Skin epidermis (tissue), 12 donors: ENCODE measurements around the gene IFNL2.
"Not testable (repeated sequence)": the region's sequence is repeated elsewhere in the genome, so short reads cannot be mapped to it uniquely, and the experiment has no call there.

Source experiments
- H3K27ac ChIP-seq, 21 experiments: fragments of 200-600 bp; sonication (generic) in 11 of 21; one replicate each; pipeline ENCODE4 v1.5.0; 2020; ENCODE audit warnings: mild to moderate bottlenecking in 3 of 21, inconsistent platforms in 2 of 21, moderate library complexity in 2 of 21
- H3K4me3 ChIP-seq, 7 experiments: fragments of 200-600 bp; sonication (generic) in 2 of 7; one replicate each; pipeline ENCODE4 v1.5.0; 2020; ENCODE audit warnings: inconsistent platforms in 2 of 7, mild to moderate bottlenecking in 2 of 7, moderate library complexity in 1 of 7

IFNL2 gene

GRCh38 chr19:39251846-39252245 is 16.4 kb upstream of the IFNL2 start:
- Histone ChIP-seq H3K27ac (no peak overlapping the region), H3K4me3 (no peak overlapping the region)

GRCh38 chr19:39252458-39252857 is 15.7 kb upstream of the IFNL2 start:
- H3K4me3 ChIP-seq = no peak overlapping the region
- H3K27ac ChIP-seq = no peak overlapping the region

GRCh38 chr19:39253374-39254149 is 14.6 kb upstream of the IFNL2 start:
- Histone ChIP-seq H3K27ac (no peak overlapping the region), H3K4me3 (no peak overlapping the region)

- Histone ChIP-seq H3K27ac (no peak overlapping the region), H3K4me3 (no peak overlapping the region)
Observed at GRCh38 chr19:39254531-39255345, 13.5 kb upstream of the IFNL2 start.

- Histone ChIP-seq H3K4me3 (no peak overlapping the region), H3K27ac (no peak overlapping the region)
Observed at GRCh38 chr19:39257227-39257626, 11.0 kb upstream of the IFNL2 start.

- no peak overlapping the region for H3K4me3 ChIP-seq
- no peak overlapping the region for H3K27ac ChIP-seq
Observed at GRCh38 chr19:39261704-39262103, 6.5 kb upstream of the IFNL2 start.

- Histone ChIP-seq H3K27ac (no peak overlapping the region), H3K4me3 (no peak overlapping the region)
Observed at GRCh38 chr19:39262496-39262895, 5.7 kb upstream of the IFNL2 start.

GRCh38 chr19:39263912-39264305 is 4.3 kb upstream of the IFNL2 start:
- Histone ChIP-seq H3K27ac (no peak overlapping the region), H3K4me3 (no peak overlapping the region)

- no peak overlapping the region for H3K27ac ChIP-seq
- no peak overlapping the region for H3K4me3 ChIP-seq
Observed at GRCh38 chr19:39264306-39265290, 3.6 kb upstream of the IFNL2 start.

GRCh38 chr19:39265321-39265916 is 2.8 kb upstream of the IFNL2 start:
- no peak overlapping the region for H3K27ac ChIP-seq
- no peak overlapping the region for H3K4me3 ChIP-seq

GRCh38 chr19:39268531-39269223 is 481 bp downstream of the IFNL2 start:
- H3K4me3 ChIP-seq, H3K27ac ChIP-seq: not testable (repeated sequence)

GRCh38 chr19:39269369-39269768 is 1.2 kb downstream of the IFNL2 start:
- not testable (repeated sequence) for H3K4me3 ChIP-seq, H3K27ac ChIP-seq

- H3K4me3 ChIP-seq = no peak overlapping the region
- H3K27ac ChIP-seq = no peak overlapping the region
Observed at GRCh38 chr19:39270036-39270871, 2.1 kb downstream of the IFNL2 start.

GRCh38 chr19:39273859-39274258 is 5.7 kb downstream of the IFNL2 start:
- H3K4me3 ChIP-seq, H3K27ac ChIP-seq: not testable (repeated sequence)

GRCh38 chr19:39275578-39275977 is 7.4 kb downstream of the IFNL2 start:
- no peak overlapping the region for H3K4me3 ChIP-seq

GRCh38 chr19:39276740-39277139 is 8.5 kb downstream of the IFNL2 start:
- Histone ChIP-seq H3K27ac (no peak overlapping the region), H3K4me3 (no peak overlapping the region)

More at GRCh38 chr19:39275578-39275977, 7.4 kb downstream of the IFNL2 start:
- no peak overlapping the region for H3K27ac ChIP-seq

- no peak overlapping the region for H3K4me3 ChIP-seq
- H3K27ac ChIP-seq = no peak overlapping the region
Observed at GRCh38 chr19:39277598-39277997, 9.4 kb downstream of the IFNL2 start.

- Histone ChIP-seq H3K27ac (no peak overlapping the region), H3K4me3 (no peak overlapping the region)
Observed at GRCh38 chr19:39282021-39282420, 13.8 kb downstream of the IFNL2 start.
